GM19324 (cell line): ENCODE measurements around the gene C5.
"Not testable (repeated sequence)": the region's sequence is repeated elsewhere in the genome, so short reads cannot be mapped to it uniquely, and the experiment has no call there.

Source experiments
- ATAC-seq: cut with Tn5 transposase; IDR thresholded peaks from one replicate; pipeline ENCODE4 v1.9.1; 2021; ENCODE audit warnings: mild to moderate bottlenecking, moderate library complexity; ENCODE audit not compliant: unreplicated experiment, low FRiP score

Gene C5

DNA sequence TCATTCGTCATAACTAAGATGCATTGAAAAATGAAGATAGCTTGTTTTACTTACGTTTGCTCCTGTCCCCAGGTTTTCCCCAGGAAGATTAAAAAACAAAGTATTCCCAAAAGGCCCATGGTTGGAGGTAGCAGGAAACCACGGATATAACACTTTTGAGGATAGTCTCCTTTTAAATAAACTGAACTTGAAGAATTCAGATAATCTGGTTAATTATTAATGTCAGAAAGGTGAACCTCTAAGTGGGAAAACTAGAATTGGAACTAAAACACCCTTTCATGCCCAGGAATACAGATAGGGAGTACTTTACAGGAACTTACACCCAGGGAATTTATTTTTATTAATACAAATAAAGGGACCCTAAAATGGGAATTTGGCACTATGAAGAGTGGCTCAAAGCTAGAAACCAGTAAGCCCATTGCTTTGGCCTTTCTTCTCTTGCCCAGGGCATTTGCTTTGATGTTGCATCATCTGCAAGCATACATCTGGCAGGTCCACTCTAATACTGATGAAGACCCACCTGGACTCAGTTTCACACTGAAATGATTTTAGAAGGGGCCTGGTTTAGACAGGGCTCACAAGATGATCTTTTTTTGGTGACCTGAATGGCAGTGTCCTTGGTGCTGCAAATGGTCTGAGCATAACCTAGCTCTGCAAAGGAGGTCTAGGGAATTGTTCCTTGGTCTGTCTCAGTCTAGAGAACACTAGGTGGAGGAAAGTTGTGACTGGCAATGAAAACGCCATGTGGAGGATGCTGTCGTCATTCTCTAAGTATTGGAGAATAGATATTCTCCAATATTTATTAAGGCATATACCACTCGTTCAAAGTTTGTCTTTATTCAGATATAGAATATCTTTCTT is at the start of gene C5:
Gene C5 (minus strand): TSS at position 148 of the 861 bp plus-strand sequence. CDS start 29 bp downstream, at position 119.
- no peak for ATAC-seq

DNA sequence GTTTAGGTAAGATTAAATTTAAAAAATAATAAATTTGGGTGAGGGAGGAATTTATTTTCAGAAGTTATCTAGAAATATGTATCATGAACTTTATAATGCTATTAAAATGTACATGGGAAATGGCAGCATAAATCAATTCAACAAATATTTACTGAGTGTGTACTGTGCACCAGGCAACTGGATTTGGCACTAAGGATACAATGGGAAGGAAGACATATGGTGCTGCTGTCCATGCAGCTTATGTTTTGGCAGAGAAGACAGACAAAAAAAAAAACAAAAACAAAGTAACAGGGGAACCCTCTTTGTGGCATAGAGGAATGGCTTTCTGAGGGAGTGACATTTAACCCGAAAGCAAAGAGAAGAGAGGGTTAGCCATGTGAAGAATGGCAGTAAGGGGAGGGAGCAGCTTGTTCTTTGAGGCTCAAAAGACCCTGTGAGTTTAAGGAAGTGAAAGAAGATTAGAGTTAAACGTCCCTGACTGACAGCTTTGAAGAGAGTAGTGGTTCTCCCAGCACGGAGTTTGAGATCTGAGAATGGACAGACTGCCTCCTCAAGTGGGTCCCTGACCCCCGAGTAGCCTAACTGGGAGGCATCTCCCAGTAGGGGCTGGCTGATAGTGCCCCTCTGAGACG is 48.6 kb upstream of the C5 start:
- ATAC-seq = no peak

DNA sequence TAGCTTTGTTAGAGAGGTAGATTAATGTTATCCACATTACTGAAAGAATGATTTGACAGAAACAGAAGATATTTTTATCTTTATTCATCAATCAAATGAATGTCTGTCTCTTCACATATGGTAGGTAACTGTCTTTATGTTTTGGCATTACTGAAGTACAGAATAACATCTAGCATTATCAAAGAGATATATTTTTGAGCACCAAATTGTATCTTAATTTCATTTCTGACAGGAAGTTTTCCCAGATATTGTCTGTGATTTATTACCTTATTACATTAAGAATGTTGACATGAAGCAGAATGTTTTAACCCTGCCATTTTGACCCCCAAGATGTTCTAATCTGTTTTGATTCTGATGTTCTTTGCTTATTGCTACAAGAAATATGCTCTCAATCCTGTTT is 45.0 kb upstream of the C5 start:
- no peak for ATAC-seq

DNA sequence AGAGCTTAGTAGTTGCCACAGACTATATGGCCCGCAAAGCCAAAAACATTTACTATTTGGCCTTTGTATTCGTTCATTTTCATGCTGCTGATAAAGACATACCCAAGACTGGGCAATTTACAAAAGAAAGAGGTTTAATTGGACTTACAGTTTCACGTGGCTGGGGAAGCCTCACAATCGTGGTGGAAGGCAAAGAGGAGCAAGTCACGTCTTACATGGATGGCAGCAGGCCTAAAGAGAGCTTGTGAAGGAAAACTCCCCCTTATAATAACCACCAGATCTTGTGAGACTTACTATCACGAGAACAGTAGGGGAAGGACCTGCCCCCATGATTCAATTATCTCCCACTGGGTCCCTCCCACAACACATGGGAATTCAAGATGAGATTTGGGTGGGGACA is 40.7 kb upstream of the C5 start:
- ATAC-seq = not testable (repeated sequence)

DNA sequence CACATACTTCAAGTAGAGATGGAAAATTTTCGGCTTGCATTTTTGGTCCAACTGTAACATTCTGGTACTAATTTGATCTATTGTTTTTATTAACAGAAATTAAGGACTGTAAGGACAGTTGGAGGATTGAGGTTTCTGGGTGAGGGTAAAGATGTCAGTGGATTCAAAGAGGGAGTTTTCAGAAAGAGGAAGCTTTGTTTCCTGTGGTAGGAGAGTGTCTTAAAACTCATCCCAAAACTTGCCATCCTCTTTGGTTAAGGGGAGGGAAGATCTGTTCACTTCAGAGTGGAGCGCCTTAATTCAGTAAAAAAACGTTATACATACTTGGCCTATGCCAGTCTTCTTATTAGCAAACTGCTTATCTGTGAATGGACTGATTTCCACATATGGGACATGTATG is 38.5 kb upstream of the C5 start:
- no peak for ATAC-seq

DNA sequence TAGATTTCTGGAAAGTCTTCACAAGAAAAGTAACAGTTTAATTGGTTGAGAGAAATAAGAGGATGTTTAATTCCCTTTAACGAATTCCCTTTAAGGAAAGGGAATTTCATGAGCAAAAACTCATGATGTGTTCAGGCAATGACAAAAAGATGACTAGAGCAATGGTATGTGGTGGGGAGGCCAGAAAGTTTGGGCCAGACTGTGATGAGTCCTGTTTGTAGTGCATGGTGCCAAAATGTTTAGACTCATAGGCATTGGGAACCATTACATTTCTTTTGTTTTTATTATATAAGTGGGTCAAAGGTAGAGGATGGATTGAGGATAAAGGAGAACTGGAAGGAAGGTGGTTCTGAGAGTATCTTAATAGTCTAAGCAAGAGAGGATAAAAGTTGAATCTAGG is 35.6 kb upstream of the C5 start:
- no peak for ATAC-seq

DNA sequence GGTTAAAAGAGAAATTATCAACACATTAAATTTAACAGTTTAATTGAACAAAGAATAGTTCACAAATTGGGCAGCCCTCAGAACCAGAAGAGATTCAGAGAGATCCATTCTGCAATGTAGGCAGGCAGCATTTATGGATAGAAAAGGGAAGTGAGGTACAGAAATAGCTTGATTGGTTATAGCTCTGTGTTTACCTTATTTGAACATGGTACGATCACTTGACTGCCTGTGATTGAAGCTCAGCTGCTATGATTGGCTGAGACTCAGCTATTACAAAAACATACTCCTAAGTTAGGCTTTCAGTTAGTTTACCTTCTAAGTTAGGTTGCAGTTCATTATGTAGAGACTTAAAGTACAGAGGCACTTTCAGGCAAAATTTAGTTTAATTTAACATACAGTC is 32.0 kb upstream of the C5 start:
- no peak for ATAC-seq

DNA sequence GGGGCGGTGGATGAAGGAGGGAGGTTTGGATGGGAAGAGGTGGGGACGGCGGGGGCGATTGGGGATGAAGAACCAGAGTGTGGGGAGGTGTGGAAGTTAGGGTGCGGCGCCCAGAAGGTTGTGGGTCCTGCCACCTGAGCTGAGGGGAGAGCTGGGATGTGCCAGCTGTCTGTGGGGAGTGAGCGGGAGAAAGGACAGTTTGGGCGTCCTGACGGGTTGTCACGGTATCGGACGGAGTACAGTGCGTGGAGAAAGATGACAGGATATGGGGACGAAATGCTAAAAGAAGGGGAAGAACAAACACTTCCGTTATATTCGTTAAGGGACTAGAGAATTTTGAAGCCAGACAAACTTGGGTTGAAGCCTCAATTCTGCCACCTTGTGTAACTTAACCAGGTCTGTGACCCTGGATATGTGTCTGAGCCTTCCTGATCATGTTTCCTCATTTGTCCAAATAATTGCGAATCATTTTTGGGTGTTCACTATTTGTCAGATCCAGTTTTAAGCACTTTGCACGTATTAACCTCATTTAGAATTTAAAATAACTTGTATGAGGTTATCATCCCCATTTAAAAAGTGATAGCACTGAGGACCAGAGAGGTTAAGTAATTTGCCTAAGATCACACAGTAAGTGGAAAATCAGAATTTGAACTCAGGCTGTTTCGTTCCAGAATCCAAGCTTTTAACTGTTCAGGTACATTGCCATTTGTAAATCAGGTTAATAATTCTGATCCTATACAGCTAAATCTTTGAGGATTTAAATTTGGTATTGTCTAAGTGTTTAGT is 25.4 kb upstream of the C5 start:
- peak; percentile 12 for ATAC-seq

DNA sequence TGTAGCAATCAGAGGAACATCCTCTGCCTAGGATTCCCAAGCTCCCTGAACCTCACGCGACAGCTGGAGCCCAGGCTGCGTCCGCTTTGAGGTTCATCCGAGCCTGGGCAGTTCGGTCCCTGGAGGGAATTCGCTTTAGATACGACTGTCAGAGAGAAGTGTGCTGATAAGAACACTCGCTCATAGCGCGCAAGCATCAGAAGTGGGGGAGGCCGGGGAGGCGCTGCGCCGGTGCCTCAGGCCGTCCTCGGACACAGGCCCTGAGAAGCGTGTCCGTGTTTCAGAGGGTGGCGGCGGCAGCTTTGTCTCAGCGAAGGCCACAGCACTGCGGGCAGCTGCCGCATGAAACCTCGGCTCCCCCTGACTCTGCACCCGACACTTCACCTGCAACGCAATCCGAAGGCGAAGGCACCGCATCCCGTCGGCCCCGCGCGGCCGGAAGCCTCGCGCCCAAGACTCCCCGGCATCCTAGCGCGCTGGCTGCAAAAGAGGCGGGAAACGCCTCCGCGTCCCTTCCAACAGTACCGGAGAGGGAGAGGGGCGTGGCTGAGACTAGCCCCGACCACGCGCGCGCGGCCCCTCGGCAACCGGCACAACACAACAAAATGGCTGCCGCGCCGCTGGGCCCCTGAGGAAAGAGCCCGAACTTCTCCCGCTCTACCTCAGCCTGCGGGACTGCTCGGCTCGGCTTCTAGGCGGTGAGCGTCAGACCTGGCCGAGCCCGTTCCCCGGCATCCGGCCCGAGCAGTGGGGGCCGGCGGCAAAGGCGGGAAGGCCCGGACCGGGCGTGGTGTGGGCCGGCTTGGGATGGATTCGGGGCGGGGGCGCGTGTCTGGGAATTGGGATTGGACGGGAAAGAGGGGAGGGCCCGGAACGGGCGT is 24.5 kb upstream of the C5 start, which contains the start of gene CNTRL:
Gene CNTRL (plus strand): TSS at position 586 of the 881 bp plus-strand sequence. CDS start 13,372 bp downstream, outside the sequence.
- ATAC-seq = peak; percentile 66

DNA sequence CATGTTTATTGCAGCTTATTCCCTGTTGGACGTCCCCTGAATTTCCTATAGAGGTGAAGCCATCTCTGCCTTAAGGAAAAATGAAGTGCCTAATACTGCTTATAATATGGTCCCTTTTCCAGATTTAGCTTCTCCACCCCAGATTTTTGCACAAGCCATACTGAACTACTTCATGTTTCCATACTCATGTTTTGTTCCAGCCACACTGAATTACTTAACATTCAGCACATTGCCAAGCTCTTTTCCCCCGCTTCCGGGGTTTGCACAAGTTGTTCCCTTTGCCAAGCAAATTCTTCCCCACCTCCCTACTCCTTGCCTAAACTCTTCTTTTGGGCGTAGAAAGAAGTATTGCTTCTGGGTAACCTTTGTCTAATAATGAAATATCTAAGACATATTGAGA is 23.0 kb upstream of the C5 start:
- ATAC-seq = no peak

DNA sequence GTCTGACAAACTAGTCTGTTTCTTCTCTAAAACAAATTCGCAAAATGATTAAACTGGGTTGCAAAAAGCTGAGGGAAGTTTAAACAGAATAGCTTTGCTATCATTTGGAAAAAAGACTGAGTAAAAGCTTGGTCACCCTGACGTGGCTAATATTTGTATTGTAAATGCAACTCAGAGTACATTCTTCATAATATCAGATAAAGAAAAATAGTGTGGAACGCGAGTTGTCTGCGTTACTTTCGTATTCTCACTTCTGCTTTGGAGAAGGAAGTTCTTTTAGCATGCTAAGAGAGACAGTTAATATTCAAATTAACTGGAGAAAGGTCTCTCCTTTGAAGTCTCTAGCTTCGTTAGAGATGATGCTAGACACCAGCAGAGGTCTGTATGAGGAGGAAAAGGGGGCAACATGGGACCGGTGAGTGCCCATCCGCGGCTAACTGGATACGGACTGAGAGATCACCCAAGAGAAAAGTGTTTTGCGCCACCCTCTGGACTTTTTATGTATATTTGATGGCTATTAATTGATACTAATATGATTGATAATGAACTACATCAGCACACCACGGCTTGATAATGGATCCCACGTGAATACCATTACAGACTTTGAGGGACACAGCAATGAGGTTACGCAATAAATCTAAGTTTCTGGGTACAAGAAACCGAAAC is 21.8 kb upstream of the C5 start:
- no peak for ATAC-seq

DNA sequence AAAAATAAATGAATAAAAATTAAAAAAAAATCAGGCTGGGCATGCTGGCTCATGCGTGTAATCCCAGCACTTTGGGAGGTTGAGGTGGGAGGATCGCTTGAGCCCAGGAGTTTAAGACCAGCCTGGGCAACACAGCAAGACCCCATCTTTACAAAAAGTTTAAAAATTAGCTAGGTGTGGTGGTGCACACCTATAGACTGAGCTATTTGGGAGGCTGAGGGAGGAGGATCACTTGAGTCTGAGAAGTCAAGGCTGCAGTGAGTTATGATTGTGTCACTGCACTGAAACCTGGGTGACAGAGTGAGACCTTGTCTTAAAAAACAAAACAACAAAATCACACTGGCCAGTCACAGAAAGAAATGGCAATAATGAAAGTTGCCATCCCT is 21.3 kb upstream of the C5 start:
- no peak for ATAC-seq

DNA sequence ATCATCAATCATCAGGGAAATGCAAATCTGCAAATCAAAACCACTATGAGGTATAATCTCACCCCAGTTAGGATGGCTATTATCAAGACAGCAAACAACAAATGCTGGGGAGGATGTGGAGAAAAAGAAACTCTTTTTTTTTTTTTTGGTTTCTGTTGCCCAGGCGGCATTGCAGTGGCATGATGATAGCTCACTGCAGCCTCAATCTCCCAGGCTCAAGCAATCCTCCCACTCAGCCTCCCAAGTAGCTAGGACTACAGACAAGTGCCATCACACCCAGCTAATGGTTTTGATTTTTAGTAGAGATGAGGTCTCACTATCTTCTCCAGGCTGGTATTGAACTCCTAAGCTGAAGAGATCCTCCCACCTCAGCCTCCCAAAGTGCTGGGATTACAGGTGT is 19.3 kb upstream of the C5 start:
- no peak for ATAC-seq

DNA sequence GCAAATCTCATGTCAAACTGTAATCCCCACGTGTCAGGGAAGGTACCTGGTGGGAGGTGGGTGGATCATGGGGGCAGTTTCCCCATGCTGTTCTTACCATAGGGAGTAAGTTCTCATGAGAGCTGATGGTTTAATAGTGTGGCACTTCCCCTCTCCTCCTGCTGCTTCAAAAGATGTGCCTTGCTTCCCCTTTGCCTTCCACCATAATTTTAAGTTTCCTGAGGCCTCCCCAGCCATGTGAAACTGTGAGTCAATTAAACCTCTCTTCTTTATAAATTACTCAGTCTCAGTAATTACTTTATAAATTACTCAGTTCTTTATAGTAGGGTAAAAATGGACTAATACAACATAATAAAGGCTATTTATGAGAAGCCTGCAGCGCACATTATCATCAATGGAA is 17.6 kb upstream of the C5 start:
- ATAC-seq = no peak

DNA sequence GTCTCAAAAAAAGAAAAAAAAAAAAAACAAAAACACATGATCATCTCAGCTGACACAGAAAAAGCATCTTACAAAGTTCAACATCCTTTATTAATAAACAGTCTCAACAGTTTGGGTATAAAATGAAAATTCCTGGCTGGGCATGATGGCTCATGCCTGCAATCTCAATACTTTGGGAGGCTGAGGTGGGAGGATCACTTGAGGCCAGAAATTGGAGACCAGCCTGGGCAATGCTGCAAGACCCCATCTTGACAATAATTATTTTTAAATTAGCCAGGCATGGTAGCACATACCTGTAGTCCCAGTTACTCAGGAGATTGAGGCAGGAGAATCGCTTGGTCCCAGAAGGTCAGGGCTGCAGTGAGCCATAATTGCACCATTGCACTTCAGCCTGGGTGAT is 16.8 kb upstream of the C5 start:
- ATAC-seq = no peak

DNA sequence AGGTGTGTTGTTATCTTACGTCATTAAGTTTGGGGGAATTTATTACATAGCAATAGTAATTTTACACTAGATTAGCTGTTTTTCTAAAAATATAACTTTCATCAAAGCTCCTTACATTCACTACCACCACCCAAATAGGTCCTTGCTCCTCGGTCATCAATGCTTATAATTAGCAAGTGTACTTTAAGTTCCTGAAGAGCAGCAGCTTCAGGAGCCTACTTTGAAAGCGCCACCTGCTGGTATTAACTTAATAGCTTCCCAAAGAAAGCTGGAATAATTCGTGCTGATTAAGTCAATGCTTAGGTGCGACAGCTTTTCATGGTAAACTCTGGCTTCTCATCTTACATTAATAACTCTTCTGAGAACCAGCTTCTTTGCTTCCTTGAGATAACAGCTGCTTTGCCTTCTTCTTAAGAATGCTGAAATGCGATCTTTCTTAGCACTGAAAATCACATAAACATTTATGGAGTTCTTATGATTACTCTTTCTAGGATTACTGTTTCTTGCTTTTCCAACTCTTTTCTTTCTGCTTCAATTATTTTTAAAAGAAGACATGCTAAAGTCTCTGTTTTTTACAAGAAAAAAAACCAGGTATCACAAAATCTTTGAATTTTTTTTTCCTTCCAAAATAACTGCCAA is 10.0 kb upstream of the C5 start:
- ATAC-seq = no peak

DNA sequence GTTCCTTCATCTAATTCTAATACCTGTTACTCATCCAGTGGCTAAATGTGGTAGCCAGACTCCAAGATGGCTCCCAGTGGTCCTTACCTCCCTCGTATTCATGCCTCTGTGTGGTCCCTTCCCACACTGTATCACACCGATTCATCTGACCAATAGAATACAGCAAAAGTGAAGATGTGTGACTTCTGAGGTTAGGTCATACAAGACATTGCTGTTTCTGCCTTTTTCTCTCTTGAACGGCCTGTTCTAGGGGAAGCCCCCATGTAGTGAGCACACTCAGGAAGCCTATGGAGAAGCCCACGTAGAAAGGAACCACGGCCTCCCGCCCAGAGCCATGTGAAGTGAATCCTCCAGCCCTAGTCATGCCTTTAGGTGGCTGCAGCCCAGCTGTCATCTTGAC is 9.4 kb upstream of the C5 start:
- no peak for ATAC-seq

DNA sequence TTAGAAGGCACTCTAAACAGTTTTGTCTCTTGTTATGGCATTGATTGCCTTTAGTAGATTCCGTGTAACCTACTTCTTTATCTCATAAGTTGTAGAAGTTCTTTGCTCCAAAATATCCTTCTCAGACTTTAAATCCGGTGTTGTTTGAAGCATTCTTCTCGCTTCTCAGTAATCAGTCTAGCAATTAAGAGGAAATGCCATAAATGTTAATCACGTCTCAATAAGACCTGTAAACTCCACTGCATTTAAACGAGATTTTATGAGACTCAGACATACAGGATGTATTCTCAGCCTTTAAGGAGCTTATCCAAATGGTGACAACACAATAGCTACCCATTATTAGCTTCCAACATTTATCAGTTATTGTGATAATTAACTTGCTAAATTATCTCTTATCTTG is 7.7 kb upstream of the C5 start:
- ATAC-seq = no peak

DNA sequence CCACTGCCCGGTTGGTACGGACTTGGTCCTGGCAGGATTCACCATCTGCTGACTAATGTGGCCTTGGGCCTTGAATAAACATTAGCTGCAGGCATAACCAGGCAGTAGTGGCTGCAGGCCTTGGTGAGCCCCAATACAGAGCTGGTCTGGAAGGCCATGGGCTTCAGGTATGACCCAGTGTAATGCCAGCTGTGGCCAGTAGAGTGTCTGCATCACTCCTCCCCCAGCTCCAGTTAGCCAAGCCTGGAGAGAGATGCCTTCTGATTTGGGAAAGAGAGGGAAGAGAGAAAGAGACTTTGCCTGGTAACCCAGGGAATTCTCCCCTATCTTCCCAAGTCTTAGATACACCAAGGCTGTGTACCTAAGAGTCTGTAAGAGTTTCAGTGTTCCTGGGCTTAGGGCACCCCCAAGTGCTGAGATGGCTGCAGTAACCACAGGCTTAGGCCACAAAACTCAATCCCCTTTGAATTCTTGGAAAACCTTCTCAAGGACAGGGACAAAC is 5.6 kb upstream of the C5 start:
- ATAC-seq = no peak
